HG03159 (cell line): ENCODE data around the gene MYADML2.

Experiments used
- ATAC-seq: cut with Tn5 transposase; IDR thresholded peaks from one replicate; pipeline ENCODE4 v1.9.1; 2021; ENCODE audit warnings: mild to moderate bottlenecking, moderate library complexity; ENCODE audit not compliant: unreplicated experiment

MYADML2 gene

GRCh38 chr17:81901167-81902022 is 45.6 kb downstream of the MYADML2 start:
- ATAC-seq, result no peak

GRCh38 chr17:81900181-81900820 is 46.7 kb downstream of the MYADML2 start:
- no peak for ATAC-seq

GRCh38 chr17:81899514-81900166 is 47.4 kb downstream of the MYADML2 start:
- no peak for ATAC-seq

GRCh38 chr17:81898885-81899284 is 48.1 kb downstream of the MYADML2 start:
- no peak for ATAC-seq

- ATAC-seq, result no peak
Measured at GRCh38 chr17:81898029-81898866, 48.8 kb downstream of the MYADML2 start.

GRCh38 chr17:81895400-81895799 is 51.6 kb downstream of the MYADML2 start:
- no peak for ATAC-seq

- ATAC-seq, result no peak
Measured at GRCh38 chr17:81891303-81891552, 55.8 kb downstream of the MYADML2 start.

- peak; percentile 11 for ATAC-seq
Measured at GRCh38 chr17:81890447-81891302, 56.4 kb downstream of the MYADML2 start.
